SK-N-SH treated with all-trans-retinoic acid at 6 μM for 48 hours (cell line): ENCODE results near the gene NANP.

Experiments
- CSDC2 ChIP-seq: fragments of 250-450 bp; sonication (Bioruptor Pico); IDR thresholded peaks from 2 replicates; pipeline ENCODE4 v1.5.0; 2020; ENCODE audit warnings: mild to moderate bottlenecking, moderate library complexity
- ESRRG ChIP-seq: fragments of 250-450 bp; sonication (Bioruptor Pico); IDR thresholded peaks from 2 replicates; pipeline ENCODE4 v1.6.1; 2021; ENCODE audit warnings: mild to moderate bottlenecking
- ISL1 ChIP-seq: fragments of 250-450 bp; sonication (Bioruptor Pico); IDR thresholded peaks from 2 replicates; pipeline ENCODE4 v2.1.2; 2022; ENCODE audit warnings: mild to moderate bottlenecking, moderate library complexity
- RARB ChIP-seq: fragments of 250-450 bp; sonication (Bioruptor Pico); IDR thresholded peaks from 2 replicates; pipeline ENCODE4 v1.8.0; 2021; ENCODE audit warnings: mild to moderate bottlenecking, moderate library complexity
- SNAI2 ChIP-seq: fragments of 250-450 bp; sonication (Bioruptor Pico); IDR thresholded peaks from 2 replicates; pipeline ENCODE4 v1.5.0; 2020; ENCODE audit warnings: mild to moderate bottlenecking, moderate library complexity
- ZNF8 ChIP-seq: fragments of 450-650 bp; formaldehyde crosslinking; IDR thresholded peaks from 2 replicates; pipeline ENCODE4 v1.5.0; 2020; ENCODE audit warnings: mild to moderate bottlenecking, moderate library complexity
- TF ChIP-seq, protein P1 (sequence below): fragments of 250-450 bp; sonication (Bioruptor Pico); IDR thresholded peaks from 2 replicates; pipeline ENCODE4 v1.5.1; 2021; ENCODE audit warnings: mild to moderate bottlenecking, moderate library complexity
- TF ChIP-seq, protein P2 (sequence below): fragments of 250-450 bp; sonication (Bioruptor Pico); IDR thresholded peaks from 2 replicates; pipeline ENCODE4 v1.5.0; 2020; ENCODE audit warnings: mild to moderate bottlenecking, moderate library complexity
- TF ChIP-seq, protein P3 (sequence below): fragments of 250-450 bp; sonication (Bioruptor Pico); IDR thresholded peaks from 2 replicates; pipeline ENCODE4 v1.8.0; 2020; ENCODE audit warnings: mild to moderate bottlenecking, moderate library complexity, borderline replicate concordance

DNA sequence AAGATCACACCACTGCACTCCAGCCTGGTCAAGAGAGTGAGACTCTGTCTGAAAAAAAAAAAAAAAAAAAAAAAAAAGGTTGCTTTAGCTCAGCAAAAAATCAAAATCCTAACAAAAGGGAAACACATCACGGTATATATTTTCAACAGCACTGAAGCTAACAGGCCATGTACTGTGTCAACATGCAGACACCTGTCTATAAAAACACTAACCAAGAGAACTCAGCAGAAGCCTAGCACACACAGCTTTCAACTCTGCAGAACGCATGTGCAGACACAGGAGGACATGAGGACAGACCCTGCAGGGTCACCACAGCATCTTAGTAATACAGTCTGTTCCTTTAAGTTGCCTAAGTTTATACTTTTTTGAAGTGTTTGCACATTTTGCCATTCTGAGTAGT, 52.0 kb downstream of the NANP start:
- TF ChIP-seq, protein P1, sequence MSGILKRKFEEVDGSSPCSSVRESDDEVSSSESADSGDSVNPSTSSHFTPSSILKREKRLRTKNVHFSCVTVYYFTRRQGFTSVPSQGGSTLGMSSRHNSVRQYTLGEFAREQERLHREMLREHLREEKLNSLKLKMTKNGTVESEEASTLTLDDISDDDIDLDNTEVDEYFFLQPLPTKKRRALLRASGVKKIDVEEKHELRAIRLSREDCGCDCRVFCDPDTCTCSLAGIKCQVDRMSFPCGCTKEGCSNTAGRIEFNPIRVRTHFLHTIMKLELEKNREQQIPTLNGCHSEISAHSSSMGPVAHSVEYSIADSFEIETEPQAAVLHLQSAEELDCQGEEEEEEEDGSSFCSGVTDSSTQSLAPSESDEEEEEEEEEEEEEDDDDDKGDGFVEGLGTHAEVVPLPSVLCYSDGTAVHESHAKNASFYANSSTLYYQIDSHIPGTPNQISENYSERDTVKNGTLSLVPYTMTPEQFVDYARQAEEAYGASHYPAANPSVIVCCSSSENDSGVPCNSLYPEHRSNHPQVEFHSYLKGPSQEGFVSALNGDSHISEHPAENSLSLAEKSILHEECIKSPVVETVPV (CRISPR knock-in tag): no peak
- TF ChIP-seq CSDC2 (CRISPR knock-in tag): no peak
- TF ChIP-seq SNAI2 (CRISPR knock-in tag): no peak
- TF ChIP-seq, protein P2, sequence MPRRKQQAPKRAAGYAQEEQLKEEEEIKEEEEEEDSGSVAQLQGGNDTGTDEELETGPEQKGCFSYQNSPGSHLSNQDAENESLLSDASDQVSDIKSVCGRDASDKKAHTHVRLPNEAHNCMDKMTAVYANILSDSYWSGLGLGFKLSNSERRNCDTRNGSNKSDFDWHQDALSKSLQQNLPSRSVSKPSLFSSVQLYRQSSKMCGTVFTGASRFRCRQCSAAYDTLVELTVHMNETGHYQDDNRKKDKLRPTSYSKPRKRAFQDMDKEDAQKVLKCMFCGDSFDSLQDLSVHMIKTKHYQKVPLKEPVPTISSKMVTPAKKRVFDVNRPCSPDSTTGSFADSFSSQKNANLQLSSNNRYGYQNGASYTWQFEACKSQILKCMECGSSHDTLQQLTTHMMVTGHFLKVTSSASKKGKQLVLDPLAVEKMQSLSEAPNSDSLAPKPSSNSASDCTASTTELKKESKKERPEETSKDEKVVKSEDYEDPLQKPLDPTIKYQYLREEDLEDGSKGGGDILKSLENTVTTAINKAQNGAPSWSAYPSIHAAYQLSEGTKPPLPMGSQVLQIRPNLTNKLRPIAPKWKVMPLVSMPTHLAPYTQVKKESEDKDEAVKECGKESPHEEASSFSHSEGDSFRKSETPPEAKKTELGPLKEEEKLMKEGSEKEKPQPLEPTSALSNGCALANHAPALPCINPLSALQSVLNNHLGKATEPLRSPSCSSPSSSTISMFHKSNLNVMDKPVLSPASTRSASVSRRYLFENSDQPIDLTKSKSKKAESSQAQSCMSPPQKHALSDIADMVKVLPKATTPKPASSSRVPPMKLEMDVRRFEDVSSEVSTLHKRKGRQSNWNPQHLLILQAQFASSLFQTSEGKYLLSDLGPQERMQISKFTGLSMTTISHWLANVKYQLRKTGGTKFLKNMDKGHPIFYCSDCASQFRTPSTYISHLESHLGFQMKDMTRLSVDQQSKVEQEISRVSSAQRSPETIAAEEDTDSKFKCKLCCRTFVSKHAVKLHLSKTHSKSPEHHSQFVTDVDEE (CRISPR knock-in tag): no peak
- no peak for TF ChIP-seq ISL1
- no peak for TF ChIP-seq ZNF8 (CRISPR knock-in tag)
- TF ChIP-seq, protein P3, sequence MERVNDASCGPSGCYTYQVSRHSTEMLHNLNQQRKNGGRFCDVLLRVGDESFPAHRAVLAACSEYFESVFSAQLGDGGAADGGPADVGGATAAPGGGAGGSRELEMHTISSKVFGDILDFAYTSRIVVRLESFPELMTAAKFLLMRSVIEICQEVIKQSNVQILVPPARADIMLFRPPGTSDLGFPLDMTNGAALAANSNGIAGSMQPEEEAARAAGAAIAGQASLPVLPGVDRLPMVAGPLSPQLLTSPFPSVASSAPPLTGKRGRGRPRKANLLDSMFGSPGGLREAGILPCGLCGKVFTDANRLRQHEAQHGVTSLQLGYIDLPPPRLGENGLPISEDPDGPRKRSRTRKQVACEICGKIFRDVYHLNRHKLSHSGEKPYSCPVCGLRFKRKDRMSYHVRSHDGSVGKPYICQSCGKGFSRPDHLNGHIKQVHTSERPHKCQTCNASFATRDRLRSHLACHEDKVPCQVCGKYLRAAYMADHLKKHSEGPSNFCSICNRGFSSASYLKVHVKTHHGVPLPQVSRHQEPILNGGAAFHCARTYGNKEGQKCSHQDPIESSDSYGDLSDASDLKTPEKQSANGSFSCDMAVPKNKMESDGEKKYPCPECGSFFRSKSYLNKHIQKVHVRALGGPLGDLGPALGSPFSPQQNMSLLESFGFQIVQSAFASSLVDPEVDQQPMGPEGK: no peak
- no peak for TF ChIP-seq ESRRG (CRISPR knock-in tag)
- no peak for TF ChIP-seq RARB (CRISPR knock-in tag)
